DND-41 (cell line): ENCODE measurements around the gene CBX1.
"Not testable (repeated sequence)": the region's sequence is repeated elsewhere in the genome, so short reads cannot be mapped to it uniquely, and the experiment has no call there.

ENCODE experiments used
- ATAC-seq: fragments of 200-7000 bp; cut with Tn5 transposase; 3 replicates; pipeline ENCODE4 v1.9.1; 2021; ENCODE audit warnings: low read depth; ENCODE audit not compliant: insufficient read depth
- DNase-seq: peaks from one replicate; pipeline ENCODE4 v3.0.0-alpha.2; 2020
- H2AFZ ChIP-seq: 2 replicates; pipeline ENCODE4 v1.6.0; 2012; ENCODE audit warnings: low read depth, low read length
- H3K27ac ChIP-seq: 2 replicates; pipeline ENCODE4 v1.5.1; 2012; ENCODE audit warnings: low read length, inconsistent platforms
- H3K27me3 ChIP-seq: fragments of 200-600 bp; sonication (generic); 2 replicates; pipeline ENCODE4 v1.6.0; 2012; ENCODE audit warnings: low read length, mild to moderate bottlenecking, inconsistent platforms; ENCODE audit not compliant: insufficient read depth, poor library complexity
- H3K36me3 ChIP-seq: 2 replicates; pipeline ENCODE4 v1.5.1; 2012; ENCODE audit warnings: low read length, inconsistent platforms; ENCODE audit not compliant: insufficient read depth
- H3K4me1 ChIP-seq: 2 replicates; pipeline ENCODE4 v1.5.1; 2012; ENCODE audit warnings: mild to moderate bottlenecking, low read length; ENCODE audit not compliant: insufficient read depth
- H3K4me2 ChIP-seq: 2 replicates; pipeline ENCODE4 v1.6.0; 2012; ENCODE audit warnings: mild to moderate bottlenecking, moderate library complexity, low read length, inconsistent platforms; ENCODE audit not compliant: insufficient read depth
- H3K4me3 ChIP-seq, 2 experiments: fragments of 200-600 bp in 1 of 2; shearing (Covaris generic) in 1 of 2; 2 replicates each; pipeline ENCODE4 v1.5.1; 2012 to 2016; ENCODE audit warnings: inconsistent platforms in 2 of 2, low read length in 2 of 2, mild to moderate bottlenecking in 2 of 2, low read depth in 1 of 2, moderate library complexity in 1 of 2
- H3K79me2 ChIP-seq: 2 replicates; pipeline ENCODE4 v1.6.0; 2012; ENCODE audit warnings: low read length, inconsistent platforms; ENCODE audit not compliant: insufficient read depth
- H3K9ac ChIP-seq: 2 replicates; pipeline ENCODE4 v1.6.0; 2012; ENCODE audit warnings: low read depth, mild to moderate bottlenecking, inconsistent platforms, low read length, moderate library complexity
- H3K9me3 ChIP-seq: 2 replicates; pipeline ENCODE4 v1.5.1; 2012; ENCODE audit warnings: low read length, moderate library complexity, mild to moderate bottlenecking, inconsistent platforms; ENCODE audit not compliant: insufficient read depth, severe bottlenecking
- H4K20me1 ChIP-seq: 2 replicates; pipeline ENCODE4 v1.6.0; 2012; ENCODE audit warnings: low read length; ENCODE audit not compliant: insufficient read depth
- EZH2 ChIP-seq: IDR thresholded peaks from 3 replicates; pipeline ENCODE4 v1.6.1; 2012; ENCODE audit warnings: borderline replicate concordance, low read depth, mild to moderate bottlenecking, moderate library complexity, low read length, inconsistent platforms; ENCODE audit not compliant: severe bottlenecking
- TF ChIP-seq, protein P1 (sequence below): IDR thresholded peaks from 2 replicates; pipeline ENCODE4 v1.5.1; 2012; ENCODE audit warnings: borderline replicate concordance, low read length, moderate library complexity, mild to moderate bottlenecking; ENCODE audit not compliant: poor library complexity, severe bottlenecking; ENCODE audit errors: extremely low read depth

CBX1 gene

DNA sequence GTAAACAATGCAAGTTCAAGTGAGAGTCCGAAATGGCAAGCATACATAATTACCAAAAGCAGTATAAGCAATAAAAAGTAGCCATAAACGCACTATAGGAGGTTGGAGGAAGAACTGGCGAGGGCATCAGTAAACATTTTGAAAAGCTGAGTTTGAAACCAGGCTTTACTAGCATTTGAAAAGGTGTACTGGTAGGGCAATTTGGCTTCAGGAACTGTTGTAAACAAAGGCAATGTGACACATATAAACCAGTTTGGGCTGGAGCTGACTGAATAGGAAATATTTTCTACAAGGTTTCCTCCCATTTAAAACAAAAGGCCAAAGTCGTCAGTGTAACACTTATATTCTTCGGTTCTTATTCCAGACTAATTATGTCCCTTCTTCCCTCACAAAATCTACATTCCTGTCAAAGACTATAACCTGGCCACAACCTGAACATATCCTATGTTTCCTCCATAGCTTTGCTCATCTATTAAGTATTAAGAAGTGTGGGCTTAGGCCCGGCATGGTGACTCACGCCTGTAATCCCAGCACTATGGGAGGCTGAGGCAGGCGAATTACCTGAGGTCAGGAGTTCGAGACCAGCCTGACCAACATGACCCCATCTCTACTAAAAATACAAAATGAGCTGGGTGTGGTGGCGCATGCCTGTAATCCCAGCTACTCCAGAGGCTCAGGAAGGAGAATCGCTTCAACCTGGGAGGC lies 7.8 kb downstream of the CBX1 start:
- no peak overlapping the region for H3K27ac ChIP-seq
- peaks cover 55% of the 10 kb centered on the region; the same call in 1 of the 2 replicates for H4K20me1 ChIP-seq
- H3K27me3 ChIP-seq: no peaks in the 10 kb centered on the region
- no peak overlapping the region for H3K9ac ChIP-seq
- no peak overlapping the region for H2AFZ ChIP-seq
- peaks cover 39% of the 10 kb centered on the region for H3K36me3 ChIP-seq
- peaks cover 5% of the 10 kb centered on the region for H3K4me1 ChIP-seq
- H3K79me2 ChIP-seq: peaks cover 98% of the 10 kb centered on the region
- DNase-seq (no peak), ATAC-seq (no peak)
- no peak overlapping the region for H3K4me2 ChIP-seq
- H3K9me3 ChIP-seq: no peaks in the 10 kb centered on the region
- H3K4me3 ChIP-seq: no peak overlapping the region
- no peak for TF ChIP-seq EZH2
- TF ChIP-seq, protein P1, sequence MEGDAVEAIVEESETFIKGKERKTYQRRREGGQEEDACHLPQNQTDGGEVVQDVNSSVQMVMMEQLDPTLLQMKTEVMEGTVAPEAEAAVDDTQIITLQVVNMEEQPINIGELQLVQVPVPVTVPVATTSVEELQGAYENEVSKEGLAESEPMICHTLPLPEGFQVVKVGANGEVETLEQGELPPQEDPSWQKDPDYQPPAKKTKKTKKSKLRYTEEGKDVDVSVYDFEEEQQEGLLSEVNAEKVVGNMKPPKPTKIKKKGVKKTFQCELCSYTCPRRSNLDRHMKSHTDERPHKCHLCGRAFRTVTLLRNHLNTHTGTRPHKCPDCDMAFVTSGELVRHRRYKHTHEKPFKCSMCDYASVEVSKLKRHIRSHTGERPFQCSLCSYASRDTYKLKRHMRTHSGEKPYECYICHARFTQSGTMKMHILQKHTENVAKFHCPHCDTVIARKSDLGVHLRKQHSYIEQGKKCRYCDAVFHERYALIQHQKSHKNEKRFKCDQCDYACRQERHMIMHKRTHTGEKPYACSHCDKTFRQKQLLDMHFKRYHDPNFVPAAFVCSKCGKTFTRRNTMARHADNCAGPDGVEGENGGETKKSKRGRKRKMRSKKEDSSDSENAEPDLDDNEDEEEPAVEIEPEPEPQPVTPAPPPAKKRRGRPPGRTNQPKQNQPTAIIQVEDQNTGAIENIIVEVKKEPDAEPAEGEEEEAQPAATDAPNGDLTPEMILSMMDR: no peak

DNA sequence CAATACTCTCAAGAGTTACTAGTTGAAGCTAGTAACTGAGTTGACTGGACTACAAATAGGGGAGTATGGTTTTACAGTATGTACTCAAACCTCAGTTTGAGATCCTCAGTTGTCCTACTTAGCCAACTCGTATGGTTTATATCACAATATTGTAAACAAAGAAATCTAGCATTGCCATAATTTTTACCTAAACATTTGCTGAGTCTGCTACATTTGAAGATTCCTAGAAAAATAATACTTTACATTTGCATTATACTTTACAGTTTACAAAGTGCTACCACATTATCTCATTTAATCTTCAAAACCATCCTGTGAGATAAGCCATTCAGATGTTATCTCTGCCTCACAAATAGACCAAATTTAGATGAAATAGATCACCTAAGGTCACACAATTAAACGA lies 16.3 kb downstream of the CBX1 start:
- no peak for ATAC-seq

GRCh38 chr17:48081858-48082257 lies 19.4 kb downstream of the CBX1 start:
- Histone ChIP-seq H2AFZ (no peak overlapping the region), H3K27ac (no peak overlapping the region), H3K4me2 (no peak overlapping the region), H3K36me3 (peaks cover 3% of the 10 kb centered on the region; the same call in 1 of the 2 replicates), H3K4me3 (no peak overlapping the region), H3K79me2 (peaks cover 91% of the 10 kb centered on the region), H3K9me3 (no peaks in the 10 kb centered on the region), H3K27me3 (no peaks in the 10 kb centered on the region), H3K4me1 (no peaks in the 10 kb centered on the region), H4K20me1 (peaks cover 60% of the 10 kb centered on the region), H3K9ac (no peak overlapping the region)
- no peak for ATAC-seq
- TF ChIP-seq EZH2: no peak
- TF ChIP-seq, protein P1: no peak
- no peak for DNase-seq

More for the DNA sequence above, 16.3 kb downstream of the CBX1 start:
- no peak for TF ChIP-seq EZH2
- TF ChIP-seq, protein P1: no peak
- Histone ChIP-seq H3K9me3 (no peaks in the 10 kb centered on the region), H3K36me3 (no peaks in the 10 kb centered on the region; the same call in 1 of the 2 replicates), H3K27ac (no peak overlapping the region), H4K20me1 (peaks cover 45% of the 10 kb centered on the region), H3K27me3 (no peaks in the 10 kb centered on the region), H3K79me2 (peaks cover 92% of the 10 kb centered on the region), H2AFZ (no peak overlapping the region), H3K4me2 (no peak overlapping the region), H3K4me3 (no peak overlapping the region), H3K4me1 (no peaks in the 10 kb centered on the region), H3K9ac (no peak overlapping the region)
- no peak for DNase-seq

- H2AFZ ChIP-seq, H3K4me3 ChIP-seq, H3K27me3 ChIP-seq, H3K9me3 ChIP-seq, H3K4me1 ChIP-seq, DNase-seq, H3K9ac ChIP-seq, ATAC-seq, H3K27ac ChIP-seq, H3K4me2 ChIP-seq: not testable (repeated sequence)
- Histone ChIP-seq H3K79me2 (peaks cover 62% of the 10 kb centered on the region), H3K36me3 (peaks cover 49% of the 10 kb centered on the region), H4K20me1 (peaks cover 59% of the 10 kb centered on the region)
Observed at GRCh38 chr17:48077152-48077551, 24.1 kb downstream of the CBX1 start.
